ENCODE measurements around the gene PDXP. TPM values are rescaled to one million over a fixed set of nuclear protein-coding genes. Genes with fewer than 3 reads are reported as not detected.

Gene PDXP
- total RNA-seq, 1 donor from 2014 or later: 22.4 TPM

DNA sequence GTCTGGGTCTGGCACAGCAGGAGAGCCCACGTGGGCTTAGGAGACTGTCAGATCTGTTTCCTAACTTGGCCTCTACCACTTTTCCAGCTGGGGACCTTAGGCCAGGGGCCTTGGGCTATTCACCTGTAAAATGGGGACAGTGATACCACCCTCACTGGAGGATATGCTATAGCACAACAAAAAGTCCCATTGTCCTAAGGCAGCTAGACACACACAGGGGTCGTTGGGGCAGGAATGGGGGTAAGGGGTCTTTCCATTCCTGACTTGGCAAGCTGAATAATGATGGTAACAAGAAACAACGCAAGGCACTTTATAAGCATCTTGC is 21.6 kb upstream of the PDXP start:
- Histone ChIP-seq H3K4me3 (ENCODE audit: insufficient read depth, low read depth, low read length) (no peak overlapping the region), H3K9me3 (ENCODE audit: insufficient read depth, low read depth, low read length) (no peaks in the 10 kb centered on the region), H3K36me3 (ENCODE audit: insufficient read depth, low read length) (no peaks in the 10 kb centered on the region), H2AFZ (ENCODE audit: low read depth, low read length) (no peak overlapping the region), H3K27me3 (ENCODE audit: insufficient read depth, low read length) (no peaks in the 10 kb centered on the region), H3K27ac (ENCODE audit: low read depth, low read length) (no peak overlapping the region), H3K4me1 (ENCODE audit: insufficient read depth, low read length) (peaks cover 52% of the 10 kb centered on the region), H3K9ac (ENCODE audit: low read length) (no peak overlapping the region), H3K79me2 (ENCODE audit: insufficient read depth, low read length) (peaks cover 4% of the 10 kb centered on the region), H4K20me1 (ENCODE audit: insufficient read depth, low read length) (peaks cover 4% of the 10 kb centered on the region), H3K4me2 (ENCODE audit: low read length) (peak overlapping the region; percentile 50)
- H3K4me3 Mint-ChIP-seq (ENCODE audit: unreplicated experiment): no peak overlapping the region
- TF ChIP-seq, protein P1, sequence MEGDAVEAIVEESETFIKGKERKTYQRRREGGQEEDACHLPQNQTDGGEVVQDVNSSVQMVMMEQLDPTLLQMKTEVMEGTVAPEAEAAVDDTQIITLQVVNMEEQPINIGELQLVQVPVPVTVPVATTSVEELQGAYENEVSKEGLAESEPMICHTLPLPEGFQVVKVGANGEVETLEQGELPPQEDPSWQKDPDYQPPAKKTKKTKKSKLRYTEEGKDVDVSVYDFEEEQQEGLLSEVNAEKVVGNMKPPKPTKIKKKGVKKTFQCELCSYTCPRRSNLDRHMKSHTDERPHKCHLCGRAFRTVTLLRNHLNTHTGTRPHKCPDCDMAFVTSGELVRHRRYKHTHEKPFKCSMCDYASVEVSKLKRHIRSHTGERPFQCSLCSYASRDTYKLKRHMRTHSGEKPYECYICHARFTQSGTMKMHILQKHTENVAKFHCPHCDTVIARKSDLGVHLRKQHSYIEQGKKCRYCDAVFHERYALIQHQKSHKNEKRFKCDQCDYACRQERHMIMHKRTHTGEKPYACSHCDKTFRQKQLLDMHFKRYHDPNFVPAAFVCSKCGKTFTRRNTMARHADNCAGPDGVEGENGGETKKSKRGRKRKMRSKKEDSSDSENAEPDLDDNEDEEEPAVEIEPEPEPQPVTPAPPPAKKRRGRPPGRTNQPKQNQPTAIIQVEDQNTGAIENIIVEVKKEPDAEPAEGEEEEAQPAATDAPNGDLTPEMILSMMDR (IDR thresholded peaks at IDR 0.05; ENCODE audit: insufficient read depth, low read depth, low read length): no peak
- TF ChIP-seq EZH2 (IDR thresholded peaks at IDR 0.05; ENCODE audit: insufficient read depth, low read length): no peak
- FAIRE-seq: no peak
- no peak for DNase-seq (ENCODE audit: low read depth)
- H3K4me1 Mint-ChIP-seq (ENCODE audit: low read depth, unreplicated experiment): peaks cover 32% of the 10 kb centered on the region
- H3K36me3 Mint-ChIP-seq (ENCODE audit: low read depth, unreplicated experiment): peaks cover 4% of the 10 kb centered on the region
- no peaks in the 10 kb centered on the region for H3K27me3 Mint-ChIP-seq (ENCODE audit: low read depth, unreplicated experiment)
- H3K9me3 Mint-ChIP-seq (ENCODE audit: unreplicated experiment): no peaks in the 10 kb centered on the region
- no peak overlapping the region for H3K27ac Mint-ChIP-seq (ENCODE audit: unreplicated experiment)

DNA sequence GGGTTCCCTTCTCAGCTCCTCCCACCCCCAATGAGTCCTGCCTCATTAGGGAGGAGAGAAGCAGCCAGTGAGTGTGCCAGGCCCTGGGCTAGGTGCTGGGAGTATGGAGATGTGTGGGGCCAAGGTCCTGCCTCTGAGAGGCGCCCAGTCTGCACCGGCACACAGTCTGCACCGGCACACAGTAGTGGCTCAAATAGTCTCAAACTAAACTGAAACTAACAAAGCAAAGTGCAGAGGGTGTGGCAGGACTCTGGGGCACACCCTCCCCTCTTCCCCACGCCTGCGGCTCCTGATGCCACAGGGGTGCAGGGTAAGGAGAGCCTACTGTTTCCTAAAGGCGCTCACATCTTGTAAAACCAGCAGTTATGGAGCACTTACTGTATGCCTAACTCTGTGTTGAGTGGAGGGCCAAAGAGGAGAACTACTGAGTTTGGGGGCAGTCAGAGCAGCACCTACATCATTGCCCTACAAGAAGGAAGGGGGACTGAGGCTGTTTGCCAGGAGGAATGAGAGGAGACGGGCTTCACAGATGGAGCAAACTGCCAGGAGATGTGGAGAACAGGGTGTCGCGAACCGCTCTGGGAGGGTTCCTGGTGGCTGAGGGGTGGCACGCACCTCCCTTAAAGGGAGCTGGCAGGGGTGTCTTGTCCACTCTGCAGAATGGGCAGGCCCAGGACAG is 20.0 kb upstream of the PDXP start:
- DNase-seq (ENCODE audit: low read depth) (no peak), FAIRE-seq (no peak)
- H3K27me3 Mint-ChIP-seq (ENCODE audit: low read depth, unreplicated experiment): no peaks in the 10 kb centered on the region
- peaks cover 4% of the 10 kb centered on the region for H3K79me2 ChIP-seq (ENCODE audit: insufficient read depth, low read length)
- peaks cover 6% of the 10 kb centered on the region for H4K20me1 ChIP-seq (ENCODE audit: insufficient read depth, low read length)
- H3K36me3 ChIP-seq (ENCODE audit: insufficient read depth, low read length): no peaks in the 10 kb centered on the region
- H2AFZ ChIP-seq (ENCODE audit: low read depth, low read length): no peak overlapping the region
- peaks cover 4% of the 10 kb centered on the region for H3K36me3 Mint-ChIP-seq (ENCODE audit: low read depth, unreplicated experiment)
- peaks cover 44% of the 10 kb centered on the region for H3K4me1 ChIP-seq (ENCODE audit: insufficient read depth, low read length)
- H3K9ac ChIP-seq (ENCODE audit: low read length): no peak overlapping the region
- peak overlapping the region; percentile 97 for H3K4me2 ChIP-seq (ENCODE audit: low read length)
- H3K27me3 ChIP-seq (ENCODE audit: insufficient read depth, low read length): no peaks in the 10 kb centered on the region
- no peak overlapping the region for H3K27ac ChIP-seq (ENCODE audit: low read depth, low read length)
- peaks cover 33% of the 10 kb centered on the region for H3K4me1 Mint-ChIP-seq (ENCODE audit: low read depth, unreplicated experiment)
- H3K4me3 ChIP-seq (ENCODE audit: insufficient read depth, low read depth, low read length): no peak overlapping the region
- no peak overlapping the region for H3K27ac Mint-ChIP-seq (ENCODE audit: unreplicated experiment)
- no peaks in the 10 kb centered on the region for H3K9me3 Mint-ChIP-seq (ENCODE audit: unreplicated experiment)
- TF ChIP-seq, protein P1 (IDR thresholded peaks at IDR 0.05; ENCODE audit: insufficient read depth, low read depth, low read length): no peak
- TF ChIP-seq EZH2 (IDR thresholded peaks at IDR 0.05; ENCODE audit: insufficient read depth, low read length): no peak
- no peaks in the 10 kb centered on the region for H3K9me3 ChIP-seq (ENCODE audit: insufficient read depth, low read depth, low read length)
- H3K4me3 Mint-ChIP-seq (ENCODE audit: unreplicated experiment): peak overlapping the region; percentile 77

DNA sequence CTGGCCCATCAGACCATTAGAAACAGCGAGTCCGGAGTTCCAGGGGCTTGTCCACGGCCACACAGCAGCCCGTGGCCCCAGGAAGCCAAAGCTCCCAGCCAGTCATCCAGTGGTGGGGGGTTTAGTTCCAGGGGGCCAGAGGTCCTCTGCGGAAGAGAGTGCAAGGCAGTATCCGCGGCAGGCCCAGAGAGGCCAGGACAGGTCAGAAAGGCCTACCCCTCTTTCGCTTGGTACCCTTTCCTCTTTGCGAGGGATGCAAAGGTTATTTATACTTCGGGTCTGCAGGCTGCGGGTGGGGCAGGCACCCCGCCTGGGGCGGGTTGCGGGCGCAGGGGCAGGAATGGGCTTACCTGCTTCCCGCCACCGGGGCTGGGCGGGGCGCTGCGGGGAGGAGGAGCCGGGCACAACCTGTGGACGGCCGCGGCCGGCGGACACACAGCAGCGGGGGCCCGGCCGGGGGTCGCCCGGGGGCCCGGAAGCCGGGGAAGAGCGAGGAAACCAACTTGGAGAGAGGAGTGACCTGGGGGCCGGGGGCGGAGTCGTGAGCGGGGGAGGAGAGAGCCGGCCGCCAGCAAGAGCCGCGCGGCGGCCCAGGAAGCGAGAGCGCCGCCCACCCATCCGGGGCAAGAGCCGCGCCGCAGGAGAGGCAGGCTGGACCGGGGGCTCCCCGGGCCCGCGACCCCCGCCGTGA is 19.3 kb upstream of the PDXP start, which contains the start of gene SH3BP1:
Gene SH3BP1 (plus strand): TSS at position 600 of the 691 bp plus-strand sequence. CDS start 119 bp downstream, outside the sequence.
- Mint-ChIP-seq H3K27ac (ENCODE audit: unreplicated experiment) (no peak within 1 kb of the TSS), H3K4me3 (ENCODE audit: unreplicated experiment) (peak within 1 kb of the TSS; percentile 87), H3K9me3 (ENCODE audit: unreplicated experiment) (no peaks in the 10 kb centered on the region), H3K36me3 (ENCODE audit: low read depth, unreplicated experiment) (peaks cover 4% of the 10 kb centered on the region), H3K4me1 (ENCODE audit: low read depth, unreplicated experiment) (peaks cover 29% of the 10 kb centered on the region), H3K27me3 (ENCODE audit: low read depth, unreplicated experiment) (no peaks in the 10 kb centered on the region)
- FAIRE-seq (no peak), DNase-seq (ENCODE audit: low read depth) (no peak)
- Histone ChIP-seq H3K4me3 (ENCODE audit: insufficient read depth, low read depth, low read length) (peak within 1 kb of the TSS; percentile 57), H4K20me1 (ENCODE audit: insufficient read depth, low read length) (peaks cover 10% of the 10 kb centered on the region), H3K4me1 (ENCODE audit: insufficient read depth, low read length) (peaks cover 37% of the 10 kb centered on the region), H2AFZ (ENCODE audit: low read depth, low read length) (peak within 1 kb of the TSS; percentile 31), H3K9ac (ENCODE audit: low read length) (peak within 1 kb of the TSS; percentile 75), H3K9me3 (ENCODE audit: insufficient read depth, low read depth, low read length) (no peaks in the 10 kb centered on the region), H3K36me3 (ENCODE audit: insufficient read depth, low read length) (no peaks in the 10 kb centered on the region), H3K27ac (ENCODE audit: low read depth, low read length) (no peak within 1 kb of the TSS), H3K4me2 (ENCODE audit: low read length) (peak within 1 kb of the TSS; percentile 97), H3K27me3 (ENCODE audit: insufficient read depth, low read length) (no peaks in the 10 kb centered on the region), H3K79me2 (ENCODE audit: insufficient read depth, low read length) (peaks cover 4% of the 10 kb centered on the region)
- TF ChIP-seq, protein P1 (IDR thresholded peaks at IDR 0.05; ENCODE audit: insufficient read depth, low read depth, low read length): no peak
- no peak for TF ChIP-seq EZH2 (IDR thresholded peaks at IDR 0.05; ENCODE audit: insufficient read depth, low read length)
